8988T (cell line): ENCODE data around the gene SPOCK1.

Source experiments
- DNase-seq: peaks from one replicate; pipeline ENCODE4 v3.0.0; 2011

The SPOCK1 gene

DNA sequence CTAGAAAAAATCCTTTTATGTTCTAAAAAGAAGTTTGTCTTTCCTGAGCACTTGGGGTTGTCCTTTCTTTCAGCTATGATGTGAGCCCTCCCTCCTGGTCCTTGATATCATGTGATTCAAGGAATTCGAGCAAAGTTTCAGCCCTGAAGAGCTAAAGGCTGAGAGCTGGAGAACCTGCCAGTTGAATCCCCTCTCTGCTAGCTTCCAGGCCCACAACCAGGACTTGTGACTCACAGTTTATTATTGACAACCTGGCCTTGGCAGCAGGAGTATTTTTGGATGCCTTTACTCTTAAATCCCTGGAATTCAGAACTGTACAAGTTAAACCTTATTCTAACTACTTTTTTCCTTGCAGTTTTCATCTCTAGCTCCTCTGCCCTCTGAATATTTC lies 182.8 kb downstream of the SPOCK1 start:
- no peak for DNase-seq

DNA sequence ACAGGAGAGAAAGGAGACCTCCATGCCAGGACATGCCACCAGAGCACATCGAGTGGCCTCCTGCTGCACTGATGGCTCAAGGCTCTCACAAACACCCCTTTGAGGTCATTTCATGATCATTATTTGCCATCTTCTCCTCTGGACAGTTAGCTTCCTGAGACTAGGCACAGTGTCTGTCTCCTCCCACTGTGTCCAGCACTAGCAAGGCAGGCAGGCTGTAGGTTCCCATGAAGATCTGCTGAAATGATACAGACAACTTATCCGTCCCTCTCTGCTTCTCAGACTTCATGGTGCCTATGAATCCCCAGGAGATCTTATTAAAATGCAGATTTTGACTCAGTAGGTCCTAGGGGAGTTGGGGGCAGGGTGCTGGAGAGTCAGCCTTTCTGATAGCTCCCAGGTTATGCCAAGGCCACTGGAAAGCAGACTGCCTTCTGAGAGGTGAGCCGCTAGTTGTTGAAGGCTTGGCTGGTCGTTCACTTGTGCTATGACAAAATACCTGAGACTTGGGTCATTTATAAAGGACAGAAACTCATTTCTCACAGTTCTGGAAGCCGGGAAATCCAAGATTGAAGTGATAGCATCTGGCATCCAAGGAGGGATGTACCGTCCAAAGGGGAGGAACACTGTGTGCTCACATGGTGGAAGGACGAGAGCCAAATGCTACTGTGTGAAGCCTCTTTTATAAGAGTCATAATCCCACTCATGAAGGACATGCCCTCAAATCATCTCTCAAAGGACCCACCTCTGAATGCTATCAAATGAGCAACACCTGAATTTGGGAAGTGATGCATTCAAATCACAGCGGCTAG lies 183.4 kb downstream of the SPOCK1 start:
- no peak for DNase-seq

DNA sequence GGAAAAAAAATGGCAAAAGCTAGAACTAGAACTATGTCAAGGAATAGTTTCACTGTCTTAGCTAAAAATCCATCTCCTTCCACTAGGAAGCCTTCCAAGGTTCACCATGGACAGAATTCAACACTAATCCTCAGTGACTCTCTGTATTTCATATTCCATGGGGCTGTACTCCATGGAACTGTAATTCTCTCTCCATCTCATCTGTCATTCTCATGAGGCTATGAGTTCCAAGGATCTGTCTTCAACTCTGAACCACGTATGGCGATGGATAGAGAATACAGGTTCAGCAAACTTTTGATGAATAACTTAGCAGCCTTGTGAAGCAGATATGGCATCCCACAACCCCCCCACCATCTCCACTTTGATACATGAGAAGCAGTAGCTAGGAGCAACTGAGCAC lies 184.0 kb downstream of the SPOCK1 start:
- no peak for DNase-seq

DNA sequence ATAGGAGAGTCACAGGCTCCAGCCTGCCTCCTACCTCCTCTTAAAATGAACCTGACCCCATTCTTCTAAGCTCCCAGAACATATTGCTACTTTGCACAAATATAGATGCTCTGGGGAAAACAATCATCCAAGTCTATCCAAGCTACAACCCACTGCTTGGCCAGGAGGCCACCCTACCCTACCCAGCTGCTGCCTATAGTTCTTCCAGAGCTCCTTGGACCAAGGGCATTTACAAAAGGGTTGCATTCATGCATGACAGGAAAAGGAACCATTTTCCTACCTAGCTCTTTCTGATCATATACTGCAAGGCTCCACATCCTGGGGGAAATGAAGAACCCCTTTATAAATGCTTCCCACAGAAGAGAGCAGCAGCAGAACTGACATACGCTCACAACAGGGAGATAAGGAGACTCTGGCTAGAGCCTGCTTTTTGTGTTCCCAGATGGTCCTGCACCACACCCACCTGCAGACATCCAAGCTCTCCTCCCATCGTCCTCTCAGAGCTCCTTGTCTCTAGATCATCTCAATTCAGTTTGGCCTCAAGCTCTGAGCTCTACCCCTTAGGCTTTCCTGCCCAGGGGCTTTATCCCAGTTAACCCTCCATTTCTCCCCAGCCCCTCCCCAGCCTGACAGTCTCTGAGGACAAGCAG lies 185.5 kb downstream of the SPOCK1 start:
- no peak for DNase-seq

DNA sequence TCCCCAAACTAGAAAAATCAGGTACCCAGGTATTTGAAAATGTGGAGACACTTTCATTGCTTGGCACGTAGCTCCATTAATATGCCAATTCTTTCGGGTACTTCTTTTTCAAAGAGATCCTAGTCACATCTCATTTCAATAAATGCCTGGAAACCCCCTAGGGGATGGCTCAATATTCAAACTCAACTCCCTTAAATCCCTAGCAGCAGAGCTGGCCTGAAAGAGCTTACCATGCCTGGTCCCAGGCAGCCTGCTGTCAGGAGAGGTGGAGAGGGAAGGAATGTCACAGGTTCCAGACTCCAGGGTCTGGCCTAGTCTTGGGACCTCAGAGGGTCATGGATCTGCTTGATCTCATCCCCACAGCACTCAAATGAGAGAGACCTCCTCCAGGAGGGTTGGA lies 187.1 kb downstream of the SPOCK1 start:
- no peak for DNase-seq

DNA sequence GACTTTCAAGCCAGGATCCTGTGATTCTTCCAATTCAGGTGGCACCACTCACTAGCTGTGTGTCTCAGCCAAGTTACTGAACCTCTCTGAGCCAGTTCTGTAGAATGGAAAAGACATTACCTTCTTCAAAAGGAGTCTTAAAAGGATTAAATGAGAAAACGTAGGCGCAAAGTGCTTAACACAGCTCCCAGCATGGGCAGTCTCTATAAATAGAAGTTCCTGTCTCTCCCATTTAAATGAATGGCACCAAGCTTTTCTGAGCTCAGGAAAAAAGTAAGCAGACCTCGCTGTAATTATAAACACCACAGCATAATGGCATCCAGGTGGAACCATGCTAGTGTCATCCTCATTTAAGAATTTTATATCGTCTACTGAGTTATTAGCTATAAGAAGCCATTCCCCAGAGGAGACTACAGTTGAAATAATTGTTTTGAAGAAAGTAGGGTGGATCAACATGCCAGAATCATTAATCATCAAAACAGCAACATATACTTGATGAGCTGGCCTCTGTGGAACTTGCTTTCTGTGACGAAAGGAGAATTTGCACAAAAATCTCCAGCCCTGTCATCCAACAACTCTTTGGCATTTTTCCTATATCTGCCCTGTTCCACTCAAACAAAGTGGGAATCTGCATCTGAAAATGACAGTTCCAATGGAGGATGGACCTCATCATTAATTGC lies 188.9 kb downstream of the SPOCK1 start:
- peak; percentile 22 for DNase-seq

DNA sequence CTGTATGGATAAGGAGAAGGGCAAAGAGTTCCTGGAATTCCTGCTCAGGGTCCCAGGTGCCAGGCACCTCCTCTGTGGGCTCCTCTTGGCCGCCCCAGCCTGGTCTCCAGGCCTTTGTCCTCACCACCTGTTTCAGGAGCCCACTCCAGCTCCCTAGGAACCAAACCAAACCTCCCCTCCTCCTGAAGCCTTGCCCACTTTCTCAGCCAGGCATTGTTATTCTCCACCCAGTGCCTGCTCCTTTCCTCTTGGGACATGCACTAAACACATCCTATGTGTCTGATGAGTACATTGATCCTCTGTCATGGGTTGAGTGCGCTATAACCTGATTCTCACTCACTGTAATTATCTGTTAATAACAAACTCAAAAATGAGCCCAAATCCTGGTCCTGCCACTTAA lies 189.8 kb downstream of the SPOCK1 start:
- DNase-seq = no peak

DNA sequence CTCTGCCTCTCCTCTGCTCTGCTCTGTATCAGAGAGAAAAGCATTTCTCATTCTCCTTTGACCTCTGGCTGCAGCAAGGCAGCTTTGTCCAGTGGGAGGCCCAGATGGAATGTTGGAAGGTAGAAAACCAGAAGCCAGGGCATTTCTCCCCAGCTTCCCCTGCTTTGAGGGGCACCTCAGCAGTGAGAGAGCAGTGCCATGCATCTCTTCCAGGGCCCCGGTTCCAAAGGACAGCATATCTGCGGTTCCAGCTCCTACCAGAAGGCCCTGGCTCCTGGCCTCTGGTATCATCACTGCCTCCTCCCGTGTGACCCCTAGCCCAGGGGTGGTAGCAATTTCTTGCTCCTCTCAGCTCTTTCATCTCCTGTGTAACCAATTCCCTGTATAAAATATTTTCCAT lies 190.8 kb downstream of the SPOCK1 start:
- DNase-seq = no peak

DNA sequence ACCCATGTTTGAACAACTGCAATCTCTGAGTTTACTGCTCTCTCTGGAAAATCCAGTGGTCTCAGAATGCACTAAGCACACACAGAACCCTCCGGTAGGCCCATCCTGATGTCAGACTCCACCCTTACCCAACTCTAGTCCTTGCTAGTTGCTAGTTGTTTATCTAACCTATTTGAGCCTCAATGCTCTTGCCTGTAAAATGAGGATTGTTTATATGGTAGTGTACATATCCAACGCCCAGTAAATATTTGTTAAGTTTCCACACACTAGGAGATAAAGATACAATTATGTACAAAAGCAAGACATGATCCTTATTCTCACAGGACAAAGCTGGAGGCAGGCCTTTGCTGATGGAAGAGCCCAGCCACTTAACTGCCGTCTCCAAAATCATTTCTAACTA lies 192.2 kb downstream of the SPOCK1 start:
- no peak for DNase-seq

DNA sequence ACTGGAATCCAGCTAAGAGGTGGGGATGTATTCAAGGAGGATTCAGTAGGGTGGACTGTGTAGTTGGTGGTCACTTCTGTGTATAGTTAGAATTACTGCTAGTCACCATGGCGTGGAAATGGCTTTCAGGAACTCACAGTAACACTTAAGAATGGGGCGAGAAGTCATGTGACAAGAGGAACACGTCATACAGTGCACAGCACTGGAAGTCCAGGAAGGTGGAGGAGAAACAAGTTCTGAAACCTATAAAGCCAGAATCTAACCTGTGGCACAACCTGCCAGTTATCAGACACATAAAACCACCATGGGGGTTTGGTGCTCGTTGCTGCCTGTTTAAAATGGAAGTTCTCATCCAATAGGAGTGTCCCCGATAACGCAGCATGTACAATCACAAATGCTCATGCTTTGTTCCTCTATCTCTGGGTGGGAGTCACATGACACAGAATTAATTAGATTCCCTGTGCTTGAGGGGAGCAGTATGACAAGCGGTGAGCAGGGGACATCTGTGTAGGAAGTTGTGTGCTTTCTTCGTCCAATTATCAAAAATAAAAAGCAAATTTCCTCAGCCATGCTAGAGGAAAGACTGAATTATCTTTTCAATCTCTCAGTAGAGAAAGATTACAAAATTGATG lies 193.0 kb downstream of the SPOCK1 start:
- no peak for DNase-seq

DNA sequence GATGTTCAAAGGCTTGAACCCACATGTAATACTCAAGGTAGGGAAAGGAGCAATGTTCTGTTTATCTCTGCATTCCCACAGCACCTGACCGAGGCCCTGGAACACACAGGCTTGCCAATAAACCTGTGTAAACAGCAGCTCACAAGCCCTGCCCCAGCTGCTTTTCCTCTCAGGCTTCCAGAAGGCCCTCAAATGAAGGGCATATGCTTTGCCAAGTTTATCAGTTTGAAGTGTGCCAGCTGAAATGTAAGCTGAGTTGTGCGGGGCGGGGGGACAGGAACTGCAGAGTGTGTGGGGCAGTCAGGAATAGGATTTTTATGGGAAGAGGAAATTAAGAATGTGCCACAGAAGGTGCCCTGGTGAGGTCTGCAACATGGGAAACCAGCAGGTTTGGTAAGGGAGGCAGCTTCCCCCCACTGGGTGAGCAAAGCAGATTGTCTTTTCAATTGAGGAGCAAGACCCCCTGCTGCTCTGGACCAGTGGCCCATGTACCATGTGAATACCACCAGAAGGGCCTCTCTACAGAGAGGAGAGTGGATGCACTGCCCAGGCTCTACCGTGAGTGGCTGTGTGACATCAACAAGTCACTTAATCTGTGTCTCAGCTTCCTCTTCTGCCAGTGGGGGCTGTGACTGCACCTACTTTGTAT lies 194.8 kb downstream of the SPOCK1 start:
- no peak for DNase-seq

DNA sequence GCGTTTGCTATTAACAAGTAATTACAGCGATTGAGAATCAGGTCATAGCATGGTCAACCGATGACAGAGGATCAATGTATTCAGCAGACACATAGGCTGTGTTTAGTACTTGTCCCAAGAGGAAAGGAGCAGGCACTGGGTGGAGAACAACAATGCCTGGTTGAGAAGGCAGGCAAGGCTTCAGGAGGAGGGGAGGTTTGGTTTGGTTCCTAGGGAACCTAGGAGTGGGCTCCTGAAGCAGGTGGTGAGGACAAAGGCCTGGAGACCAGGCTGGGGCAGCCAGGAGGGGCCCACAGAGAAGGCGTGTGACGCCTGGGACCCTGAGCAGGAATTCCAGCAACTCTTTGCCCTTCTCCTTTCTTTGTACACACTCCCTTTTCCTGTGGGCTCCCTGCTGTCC lies 195.6 kb downstream of the SPOCK1 start:
- DNase-seq = no peak

DNA sequence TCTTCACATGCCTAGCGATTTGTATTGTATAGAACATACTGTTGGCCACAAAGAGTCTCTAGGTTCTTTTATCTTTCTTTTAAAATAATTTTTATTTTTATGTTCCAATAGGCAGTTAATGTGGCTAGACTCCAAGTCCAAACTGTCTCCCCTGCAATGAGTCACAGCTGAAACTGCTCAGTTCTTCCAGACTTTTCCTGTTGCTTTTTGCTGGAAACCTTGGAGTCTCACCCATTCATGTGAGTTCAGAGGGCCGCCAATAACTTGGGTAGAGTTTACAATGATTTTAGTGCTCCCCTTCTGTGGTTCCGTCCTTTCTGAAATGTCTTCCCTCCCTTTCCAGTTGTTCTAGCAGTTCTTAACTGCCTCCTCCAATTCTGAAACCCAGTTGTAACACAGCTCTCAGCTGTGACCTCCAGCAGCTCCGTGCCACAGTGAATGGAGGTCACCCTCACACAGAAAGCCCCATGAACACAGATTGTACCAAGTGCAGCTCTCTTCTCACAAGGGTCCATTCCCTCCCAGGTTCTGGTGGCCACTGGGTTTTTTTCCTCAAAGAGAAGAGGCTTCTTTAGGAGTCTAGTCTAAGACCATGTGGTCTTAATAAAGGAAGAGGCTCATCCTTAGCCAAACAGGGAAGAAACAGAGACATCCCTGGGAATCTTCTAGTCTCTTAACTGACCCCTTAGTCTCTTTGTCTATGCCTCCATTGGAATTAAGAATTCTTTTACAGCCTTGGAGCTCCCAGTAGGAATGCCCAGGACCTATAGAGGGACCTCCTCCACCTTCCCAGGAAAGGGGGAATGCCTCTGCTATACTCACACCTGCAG lies 198.5 kb downstream of the SPOCK1 start:
- no peak for DNase-seq

DNA sequence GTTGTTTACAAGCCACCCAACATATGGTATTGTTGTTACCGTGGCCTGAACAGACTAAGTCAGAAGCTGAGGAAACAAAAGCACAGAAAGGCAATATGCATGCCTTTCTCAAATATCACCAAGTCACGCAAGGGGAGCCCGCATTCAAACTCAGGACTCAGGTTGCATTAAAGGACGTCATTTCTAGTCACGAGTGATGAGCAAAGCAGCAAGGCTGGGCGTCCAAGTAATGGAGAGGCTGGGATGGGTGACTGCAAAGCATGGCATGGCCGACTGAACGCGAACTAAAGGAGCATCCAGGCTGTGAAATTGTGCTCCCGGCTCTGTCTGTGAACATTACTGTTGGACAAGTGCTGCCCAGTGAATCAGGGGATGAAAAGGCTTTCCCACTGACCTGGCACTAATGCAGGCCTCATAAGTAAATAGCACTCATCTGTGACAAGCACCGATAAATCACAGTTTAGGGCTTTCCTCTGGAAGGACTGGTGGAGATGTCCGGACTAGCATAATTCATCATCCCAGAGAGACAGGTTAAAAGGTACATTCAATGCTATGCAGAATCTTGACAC lies 202.8 kb downstream of the SPOCK1 start:
- no peak for DNase-seq

DNA sequence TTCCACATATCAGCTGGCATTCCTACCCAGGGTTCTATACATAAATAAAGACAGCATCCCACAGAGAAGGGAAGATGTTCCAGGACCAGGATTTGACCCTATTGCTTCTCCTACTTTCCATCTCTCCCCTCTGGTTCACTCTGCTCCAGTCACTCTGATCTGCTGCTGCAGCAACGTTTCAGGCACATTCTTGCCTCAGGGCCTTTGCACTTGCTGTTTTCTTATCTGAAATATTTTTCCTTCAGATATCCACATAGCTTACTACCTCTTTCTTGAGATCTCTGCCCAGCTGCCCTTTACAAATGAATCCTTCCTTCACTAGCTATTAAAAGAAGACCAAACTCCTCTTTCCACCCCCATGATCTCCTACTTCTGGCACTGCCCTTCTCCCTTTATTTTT lies 204.5 kb downstream of the SPOCK1 start:
- DNase-seq = no peak

DNA sequence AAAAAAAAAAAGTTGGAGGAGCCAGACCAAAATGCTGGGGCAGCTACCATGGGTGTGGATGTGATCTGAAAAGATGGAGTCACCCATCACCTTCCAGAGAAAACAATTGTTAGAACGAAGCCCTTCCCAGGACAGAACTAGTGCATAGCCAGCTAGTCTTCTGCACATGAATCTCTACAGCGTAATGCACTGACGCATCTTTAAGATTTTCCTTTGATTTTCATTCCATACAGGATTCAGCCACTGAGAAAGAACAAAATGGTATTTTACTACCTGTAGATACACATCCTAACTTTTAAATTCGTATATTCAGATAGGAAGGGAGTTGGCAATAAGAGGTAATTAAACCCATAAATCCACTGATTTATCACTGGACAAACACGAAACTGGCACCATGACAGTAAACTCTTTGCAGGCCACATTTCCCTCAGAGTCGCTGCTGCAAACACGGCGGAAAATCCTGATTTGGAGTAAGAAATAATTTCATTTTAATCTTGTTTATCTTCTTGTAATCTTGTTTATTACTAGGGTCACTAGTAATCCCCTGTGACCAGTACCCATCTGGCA lies 206.6 kb downstream of the SPOCK1 start:
- DNase-seq = no peak

DNA sequence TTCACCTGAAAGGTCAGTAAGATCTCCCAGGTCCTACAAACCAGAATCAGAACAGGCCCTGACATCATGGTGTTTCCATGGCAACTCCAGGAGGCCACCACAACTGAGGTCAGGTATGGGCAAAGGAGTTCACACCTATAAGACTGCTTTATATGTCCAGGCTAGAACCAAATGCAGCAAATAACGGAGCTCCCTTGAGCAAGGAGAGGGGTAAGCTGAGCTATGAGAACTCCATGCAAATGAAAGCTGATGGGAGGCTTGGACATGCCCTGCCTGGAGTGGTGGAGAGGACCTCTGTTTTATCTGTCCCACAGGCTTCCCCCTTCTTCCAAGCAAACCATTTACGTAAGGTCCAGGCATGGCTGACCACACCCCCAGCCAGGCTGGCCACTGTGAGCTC lies 207.7 kb downstream of the SPOCK1 start:
- no peak for DNase-seq

DNA sequence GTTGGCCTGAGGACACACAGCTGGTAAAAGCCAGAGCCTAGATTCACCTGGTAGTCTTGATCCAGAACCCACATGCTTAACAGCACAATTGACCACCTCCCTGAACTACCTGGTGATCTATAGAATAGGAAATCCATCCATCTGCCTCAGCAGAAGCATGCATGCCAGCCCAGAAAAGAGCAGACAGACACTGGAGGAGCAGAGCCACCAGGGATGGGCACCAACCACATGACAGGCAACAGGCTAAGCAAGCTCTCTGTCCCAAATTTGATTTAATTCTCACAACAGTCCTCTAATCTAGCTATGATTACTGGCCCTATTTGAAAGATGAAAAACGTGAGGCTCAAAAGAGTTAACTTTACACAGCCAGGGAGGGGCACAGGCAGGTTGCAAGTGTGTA lies 208.1 kb downstream of the SPOCK1 start:
- no peak for DNase-seq

DNA sequence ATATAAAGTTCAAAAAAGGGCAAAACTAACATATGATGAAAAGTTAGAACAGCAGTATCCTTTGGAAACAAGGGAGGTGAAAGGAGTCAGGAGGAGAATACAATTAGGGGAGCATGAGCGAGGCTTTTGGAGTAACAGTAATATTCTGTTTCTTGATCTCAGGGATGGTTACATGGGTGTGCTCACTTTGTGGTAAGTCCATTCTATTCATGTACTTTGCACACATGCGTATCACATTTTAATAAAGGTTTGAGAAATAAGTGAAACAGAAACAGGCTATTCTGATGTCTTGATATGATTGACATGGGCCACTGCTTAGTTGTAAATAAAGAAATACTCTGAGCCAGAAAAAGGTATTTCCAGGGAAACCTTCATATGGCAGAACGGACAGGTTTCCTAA lies 208.8 kb downstream of the SPOCK1 start:
- no peak for DNase-seq

DNA sequence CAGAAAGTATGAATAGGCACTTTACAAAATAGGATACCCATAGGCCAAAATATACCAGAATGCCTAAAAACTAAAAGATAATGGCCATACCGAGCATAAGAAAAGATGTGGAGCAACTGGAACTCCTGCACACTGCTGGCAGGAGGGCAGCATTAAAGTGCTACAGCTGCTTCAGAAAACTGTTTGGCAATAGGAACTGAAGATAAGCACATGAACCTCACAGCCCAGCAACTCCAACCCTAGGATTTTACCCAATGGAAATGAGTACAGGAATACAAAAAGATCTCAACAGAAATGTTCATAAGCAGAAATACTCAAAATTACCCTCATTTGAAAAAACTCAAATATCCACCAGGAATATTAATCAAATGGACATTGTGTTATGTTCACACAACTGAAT lies 209.3 kb downstream of the SPOCK1 start:
- no peak for DNase-seq

DNA sequence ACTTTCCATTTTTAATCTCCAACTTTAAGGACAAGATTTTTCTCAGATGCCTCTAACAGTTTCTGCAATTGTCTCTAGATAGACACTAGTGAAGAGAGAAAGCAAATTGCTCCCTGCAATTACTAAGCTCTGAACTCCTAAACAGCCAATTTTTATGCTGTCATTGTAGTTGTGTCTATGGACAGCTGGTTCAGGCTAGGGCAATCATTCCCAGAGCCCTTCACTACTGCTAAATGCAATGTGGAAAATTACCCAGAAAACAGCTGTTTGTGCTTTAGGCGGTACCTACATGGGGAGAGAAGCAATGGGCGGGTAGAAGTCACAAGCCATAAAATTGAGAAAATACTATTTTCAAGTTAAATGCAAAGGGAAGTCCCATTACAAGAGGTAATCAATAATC lies 211.6 kb downstream of the SPOCK1 start:
- DNase-seq = no peak
